Middle frontal gyrus (tissue), 1 donor: ENCODE results near the gene SLC6A12.

Experiments
- DNase-seq: peaks from one replicate; pipeline ENCODE4 v3.0.0-alpha.2; 2015; ENCODE audit warnings: low spot score; ENCODE audit errors: extremely low spot score

The SLC6A12 gene

GRCh38 chr12:234891-235415, 21.0 kb upstream of the SLC6A12 start:
- DNase-seq: no peak

GRCh38 chr12:234019-234418, 20.1 kb upstream of the SLC6A12 start:
- no peak for DNase-seq

- no peak for DNase-seq
Measured at GRCh38 chr12:233615-233968, 19.6 kb upstream of the SLC6A12 start.

- DNase-seq: no peak
Measured at GRCh38 chr12:232731-233614, 19.0 kb upstream of the SLC6A12 start.

GRCh38 chr12:230925-231671, 17.1 kb upstream of the SLC6A12 start:
- peak; percentile 18 for DNase-seq

GRCh38 chr12:229441-230191, 15.7 kb upstream of the SLC6A12 start:
- DNase-seq: no peak

- DNase-seq: no peak
Measured at GRCh38 chr12:228846-229200, 14.9 kb upstream of the SLC6A12 start.

GRCh38 chr12:227923-228845, 14.2 kb upstream of the SLC6A12 start:
- DNase-seq: no peak

- no peak for DNase-seq
Measured at GRCh38 chr12:227286-227915, 13.4 kb upstream of the SLC6A12 start.

GRCh38 chr12:226401-226800, 12.4 kb upstream of the SLC6A12 start:
- DNase-seq: no peak

- DNase-seq: no peak
Measured at GRCh38 chr12:225012-225411, 11.1 kb upstream of the SLC6A12 start.

GRCh38 chr12:224330-224729, 10.4 kb upstream of the SLC6A12 start:
- DNase-seq: no peak

- DNase-seq: no peak
Measured at GRCh38 chr12:223841-224240, 9.9 kb upstream of the SLC6A12 start.

- DNase-seq: no peak
Measured at GRCh38 chr12:221736-222135, 7.8 kb upstream of the SLC6A12 start.

GRCh38 chr12:220946-221550, 7.1 kb upstream of the SLC6A12 start:
- DNase-seq: no peak

- no peak for DNase-seq
Measured at GRCh38 chr12:220491-220890, 6.5 kb upstream of the SLC6A12 start.

GRCh38 chr12:219891-220352, 6.0 kb upstream of the SLC6A12 start:
- DNase-seq: peak; percentile 14

GRCh38 chr12:218728-219590, 5.0 kb upstream of the SLC6A12 start:
- DNase-seq: no peak

- DNase-seq: no peak
Measured at GRCh38 chr12:218221-218620, 4.3 kb upstream of the SLC6A12 start.
